ENCODE data around the gene PPP1R2. TPM values are rescaled to one million over a fixed set of nuclear protein-coding genes. Genes with fewer than 3 reads are reported as not detected.
"Not testable (repeated sequence)": the region's sequence is repeated elsewhere in the genome, so short reads cannot be mapped to it uniquely, and the experiment has no call there.

Gene PPP1R2
- total RNA-seq, 1 experiment from 2014 or later = 38.3 TPM

DNA sequence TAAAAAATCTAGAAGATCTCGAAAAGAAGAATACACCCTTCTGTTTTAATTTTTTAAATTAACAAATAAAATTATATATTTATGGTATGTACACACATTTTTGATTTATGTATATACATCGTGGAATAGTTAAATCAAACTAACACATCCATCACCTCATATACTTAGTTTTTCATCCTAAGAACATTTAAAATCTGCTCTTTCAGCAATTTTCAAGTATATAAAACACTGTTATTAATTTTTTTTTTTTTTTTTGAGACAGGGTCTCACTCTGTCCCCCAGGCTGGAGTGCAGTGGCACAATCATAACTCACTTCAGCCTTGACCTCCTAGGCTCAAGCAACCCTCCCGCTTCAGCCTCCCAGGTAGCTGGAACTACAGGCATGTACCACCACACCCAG is 67.5 kb downstream of the PPP1R2 start:
- no CpG with 5 or more reads among the region's 3 CpGs for WGBS (ENCODE audit: extremely low coverage, insufficient read length, low lambda C conversion rate)
- Histone ChIP-seq H3K56ac (ENCODE audit: insufficient read length, low read depth, low read length) (no peak overlapping the region), H2BK15ac (ENCODE audit: low read depth, low read length) (no peak overlapping the region), H2BK120ac (ENCODE audit: low read depth, low read length, poor library complexity, severe bottlenecking) (no peak overlapping the region), H3K23me2 (ENCODE audit: insufficient read length, low read depth, low read length, poor library complexity, severe bottlenecking) (no peaks in the 10 kb centered on the region), H2AK5ac (ENCODE audit: insufficient read length, low read length) (no peak overlapping the region), H4K8ac (replicated peaks; ENCODE audit: insufficient read length, low read depth, low read length) (no peak overlapping the region), H3K18ac (ENCODE audit: insufficient read length, low read depth, low read length) (no peak overlapping the region), H3K79me1 (ENCODE audit: insufficient read depth, low read depth, low read length, poor library complexity, severe bottlenecking) (no peaks in the 10 kb centered on the region), H4K91ac (ENCODE audit: insufficient read length, low read depth, low read length) (no peak overlapping the region), H3K27ac (ENCODE audit: insufficient read length, low read depth, low read length) (no peak overlapping the region), H2BK20ac (ENCODE audit: low read depth, low read length, poor library complexity, severe bottlenecking) (no peak overlapping the region), H3T11ph (ENCODE audit: low read length) (no peak overlapping the region), H3K27me3 (ENCODE audit: insufficient read depth, low read length) (no peaks in the 10 kb centered on the region), H4K20me1 (ENCODE audit: control insufficient read depth, insufficient read depth, insufficient read length) (no peaks in the 10 kb centered on the region), H4K5ac (ENCODE audit: insufficient read length, low read depth, low read length) (no peak overlapping the region), H3K4ac (ENCODE audit: low read depth, low read length) (no peak overlapping the region), H2AFZ (ENCODE audit: low read length) (no peak overlapping the region), H3K4me1 (ENCODE audit: insufficient read depth, low read length) (no peaks in the 10 kb centered on the region), H2BK12ac (ENCODE audit: insufficient read length, low read depth, low read length) (no peak overlapping the region), H3K14ac (ENCODE audit: insufficient read depth, low read length) (no peak overlapping the region), H3K9me3 (ENCODE audit: control insufficient read depth, low read depth, low read length) (no peaks in the 10 kb centered on the region), H3K9ac (ENCODE audit: extremely low read depth, insufficient read length, low read length) (no peak overlapping the region), H3K23ac (ENCODE audit: insufficient read length, low read depth, low read length) (no peak overlapping the region), H3K4me2 (ENCODE audit: insufficient read depth, insufficient read length, low read length) (no peak overlapping the region), H3K79me2 (ENCODE audit: insufficient read depth, low read length) (no peaks in the 10 kb centered on the region), H2BK5ac (ENCODE audit: insufficient read length, low read length) (no peak overlapping the region)
- Mint-ChIP-seq H3K9me3 (peaks cover 2 to 9% of the 10 kb centered on the region in 2 experiments; a peak in 4 of 5 replicates), H3K27ac (no peak overlapping the region; a peak in 1 of 7 replicates), H3K4me3 (no peak overlapping the region), H3K27me3 (ENCODE audit: low read depth) (peaks cover 5% of the 10 kb centered on the region), H3K36me3 (ENCODE audit: insufficient read depth in 1 of 3, low read depth in 3 of 3) (no peaks in the 10 kb centered on the region), H3K4me1 (peaks cover 3 to 6% of the 10 kb centered on the region in 2 experiments; a peak in 3 of 4 replicates)
- TF ChIP-seq, protein P1, sequence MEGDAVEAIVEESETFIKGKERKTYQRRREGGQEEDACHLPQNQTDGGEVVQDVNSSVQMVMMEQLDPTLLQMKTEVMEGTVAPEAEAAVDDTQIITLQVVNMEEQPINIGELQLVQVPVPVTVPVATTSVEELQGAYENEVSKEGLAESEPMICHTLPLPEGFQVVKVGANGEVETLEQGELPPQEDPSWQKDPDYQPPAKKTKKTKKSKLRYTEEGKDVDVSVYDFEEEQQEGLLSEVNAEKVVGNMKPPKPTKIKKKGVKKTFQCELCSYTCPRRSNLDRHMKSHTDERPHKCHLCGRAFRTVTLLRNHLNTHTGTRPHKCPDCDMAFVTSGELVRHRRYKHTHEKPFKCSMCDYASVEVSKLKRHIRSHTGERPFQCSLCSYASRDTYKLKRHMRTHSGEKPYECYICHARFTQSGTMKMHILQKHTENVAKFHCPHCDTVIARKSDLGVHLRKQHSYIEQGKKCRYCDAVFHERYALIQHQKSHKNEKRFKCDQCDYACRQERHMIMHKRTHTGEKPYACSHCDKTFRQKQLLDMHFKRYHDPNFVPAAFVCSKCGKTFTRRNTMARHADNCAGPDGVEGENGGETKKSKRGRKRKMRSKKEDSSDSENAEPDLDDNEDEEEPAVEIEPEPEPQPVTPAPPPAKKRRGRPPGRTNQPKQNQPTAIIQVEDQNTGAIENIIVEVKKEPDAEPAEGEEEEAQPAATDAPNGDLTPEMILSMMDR (conservative IDR thresholded peaks at IDR 0.05) = no peak
- no peak for DNase-seq

GRCh38 chr3:195475116-195475515 is 68.0 kb downstream of the PPP1R2 start:
- H2BK20ac ChIP-seq (ENCODE audit: low read depth, low read length, poor library complexity, severe bottlenecking); H2BK15ac ChIP-seq (ENCODE audit: low read depth, low read length); H3K79me2 ChIP-seq (ENCODE audit: insufficient read depth, low read length); H4K5ac ChIP-seq (ENCODE audit: insufficient read length, low read depth, low read length); H3K23ac ChIP-seq (ENCODE audit: insufficient read length, low read depth, low read length); H3K27me3 Mint-ChIP-seq (ENCODE audit: low read depth); H3K27ac ChIP-seq (ENCODE audit: insufficient read length, low read depth, low read length); H3K36me3 Mint-ChIP-seq (ENCODE audit: insufficient read depth in 1 of 3, low read depth in 3 of 3); H3K4me1 Mint-ChIP-seq; H3K9me3 ChIP-seq (ENCODE audit: control insufficient read depth, low read depth, low read length); H3K23me2 ChIP-seq (ENCODE audit: insufficient read length, low read depth, low read length, poor library complexity, severe bottlenecking); H3K4ac ChIP-seq (ENCODE audit: low read depth, low read length); H3K79me1 ChIP-seq (ENCODE audit: insufficient read depth, low read depth, low read length, poor library complexity, severe bottlenecking); H3K27me3 ChIP-seq (ENCODE audit: insufficient read depth, low read length); H4K8ac ChIP-seq (replicated peaks; ENCODE audit: insufficient read length, low read depth, low read length); H3K18ac ChIP-seq (ENCODE audit: insufficient read length, low read depth, low read length); H3K9me3 Mint-ChIP-seq; H2AFZ ChIP-seq (ENCODE audit: low read length); H2BK120ac ChIP-seq (ENCODE audit: low read depth, low read length, poor library complexity, severe bottlenecking); H3T11ph ChIP-seq (ENCODE audit: low read length); H3K56ac ChIP-seq (ENCODE audit: insufficient read length, low read depth, low read length); H3K4me1 ChIP-seq (ENCODE audit: insufficient read depth, low read length); H2BK5ac ChIP-seq (ENCODE audit: insufficient read length, low read length); H4K91ac ChIP-seq (ENCODE audit: insufficient read length, low read depth, low read length); H3K27ac Mint-ChIP-seq; H3K14ac ChIP-seq (ENCODE audit: insufficient read depth, low read length); H4K20me1 ChIP-seq (ENCODE audit: control insufficient read depth, insufficient read depth, insufficient read length); H2BK12ac ChIP-seq (ENCODE audit: insufficient read length, low read depth, low read length); H3K4me3 Mint-ChIP-seq; H3K4me2 ChIP-seq (ENCODE audit: insufficient read depth, insufficient read length, low read length); H3K9ac ChIP-seq (ENCODE audit: extremely low read depth, insufficient read length, low read length); H2AK5ac ChIP-seq (ENCODE audit: insufficient read length, low read length); DNase-seq: not testable (repeated sequence)
- WGBS (ENCODE audit: extremely low coverage, insufficient read length, low lambda C conversion rate) = no CpG with 5 or more reads among the region's 8 CpGs
